K562 (cell line): Measurements from ENCODE around the gene ATP5F1D. TPM values are rescaled to one million over a fixed set of nuclear protein-coding genes. Genes with fewer than 3 reads are reported as not detected.
A peak's percentile ranks its signal among the peaks of the same experiment; 100 is the strongest.

ENCODE experiments used
- BACH1 ChIP-seq: fragments of 200-800 bp; sonication (Bioruptor generic); IDR thresholded peaks from 2 replicates; pipeline ENCODE4 v1.6.1; 2016; ENCODE audit warnings: missing genetic modification characterization, missing compliant biosample characterization
- CBFB ChIP-seq: sonication (generic); formaldehyde crosslinking; IDR thresholded peaks from 2 replicates; pipeline ENCODE4 v1.4.0; 2020; ENCODE audit warnings: mild to moderate bottlenecking, missing genetic modification reagents
- CREB3L1 ChIP-seq: fragments of 450-650 bp; IDR thresholded peaks from 2 replicates; pipeline ENCODE4 v1.6.1; 2014; ENCODE audit warnings: low read depth, mild to moderate bottlenecking, moderate library complexity, borderline replicate concordance
- CSDE1 ChIP-seq, 2 experiments: fragments of 450-650 bp; IDR thresholded peaks; 2 replicates each; pipeline ENCODE4 v1.6.1; 2016; ENCODE audit warnings: mild to moderate bottlenecking in 1 of 2
- CXXC5 ChIP-seq: fragments of 250-450 bp; sonication (Bioruptor Pico); IDR thresholded peaks from 2 replicates; pipeline ENCODE4 v1.8.0; 2022; ENCODE audit warnings: inconsistent platforms, mild to moderate bottlenecking, moderate library complexity
- EWSR1 ChIP-seq: fragments of 450-650 bp; IDR thresholded peaks from 2 replicates; pipeline ENCODE4 v1.6.1; 2018; ENCODE audit warnings: borderline replicate concordance, mild to moderate bottlenecking, low read depth, moderate library complexity; ENCODE audit not compliant: partially characterized antibody
- HNRNPK ChIP-seq: fragments of 200-400 bp; formaldehyde crosslinking; IDR thresholded peaks from one replicate; pipeline ENCODE4 v1.6.1; 2018; ENCODE audit warnings: mild to moderate bottlenecking, low read depth, low read length; ENCODE audit not compliant: poor library complexity, severe bottlenecking
- MAFG ChIP-seq: fragments of 450-650 bp; conservative IDR thresholded peaks from 2 replicates; pipeline ENCODE4 v1.6.1; 2016; ENCODE audit warnings: missing genetic modification characterization, missing compliant biosample characterization
- MTF1 ChIP-seq: fragments of 250-450 bp; sonication (Bioruptor Pico); IDR thresholded peaks from 2 replicates; pipeline ENCODE4 v1.9.0; 2021; ENCODE audit warnings: moderate library complexity, mild to moderate bottlenecking, inconsistent platforms, borderline replicate concordance
- OTX1 ChIP-seq: fragments of 450-650 bp; formaldehyde crosslinking; IDR thresholded peaks from 2 replicates; pipeline ENCODE4 v1.4.0; 2022; ENCODE audit warnings: mild to moderate bottlenecking
- PCBP1 ChIP-seq: fragments of 200-400 bp; formaldehyde crosslinking; IDR thresholded peaks from 2 replicates; pipeline ENCODE4 v1.6.1; 2018; ENCODE audit warnings: mild to moderate bottlenecking, low read depth, low read length; ENCODE audit not compliant: poor library complexity, severe bottlenecking
- PHTF2 ChIP-seq: fragments of 250-450 bp; sonication (Bioruptor Pico); IDR thresholded peaks from 2 replicates; pipeline ENCODE4 v1.5.0; 2021; ENCODE audit warnings: mild to moderate bottlenecking
- POLR2AphosphoS5 ChIP-seq: IDR thresholded peaks from 2 replicates; pipeline ENCODE4 v1.6.1; 2011; ENCODE audit warnings: mild to moderate bottlenecking, low read depth, low read length, moderate library complexity; ENCODE audit not compliant: control insufficient read depth, insufficient read depth
- POU5F1 ChIP-seq: fragments of 150-350 bp; IDR thresholded peaks from 2 replicates; pipeline ENCODE4 v1.6.1; 2014; ENCODE audit warnings: borderline replicate concordance, low read length, low read depth, mild to moderate bottlenecking; ENCODE audit not compliant: partially characterized antibody
- RFX5 ChIP-seq: IDR thresholded peaks from 2 replicates; pipeline ENCODE4 v1.6.1; 2011; ENCODE audit warnings: low read depth, mild to moderate bottlenecking, improper control_type of control experiment, low read length
- YBX1 ChIP-seq: fragments of 450-650 bp; IDR thresholded peaks from 2 replicates; pipeline ENCODE4 v1.7.1; 2016; ENCODE audit warnings: mild to moderate bottlenecking
- ZNF184 ChIP-seq: sonication (generic); formaldehyde crosslinking; IDR thresholded peaks from 2 replicates; pipeline ENCODE4 v1.5.0; 2020; ENCODE audit warnings: missing genetic modification reagents
- ZNF384 ChIP-seq: IDR thresholded peaks from 2 replicates; pipeline ENCODE4 v1.6.1; 2012; ENCODE audit warnings: low read depth, low read length, improper control_type of control experiment
- ZNF408 ChIP-seq: fragments of 250-450 bp; sonication (Bioruptor Pico); IDR thresholded peaks from 2 replicates; pipeline ENCODE4 v1.4.0; 2020; ENCODE audit warnings: low read depth, mild to moderate bottlenecking, moderate library complexity
- ZNF445 ChIP-seq: fragments of 250-450 bp; sonication (Bioruptor Pico); IDR thresholded peaks from 2 replicates; pipeline ENCODE4 v1.4.0; 2020; ENCODE audit warnings: low read depth, mild to moderate bottlenecking, moderate library complexity
- polyA plus RNA-seq, 8 experiments: library from polyadenylated mRNA; depleted of rRNA in 4 of 8; stranded (reverse) in 5 of 8; unstranded in 3 of 8; fragments of >200 nt; fragmentation: Nextera tagmentation in 2 of 8; fragmentation: Illumina TruSeq in 1 of 8; extraction: Ambion mirVana in 2 of 8; extraction: Trizol in 1 of 8; gene quantifications; 2 replicates each; pipeline versions ENCODE4 v1.2.1 to v1.2.3, GENCODE V29; 2011 to 2014; ENCODE audit warnings: inconsistent platforms in 1 of 8, missing spikeins in 1 of 8
- total RNA-seq, 7 experiments: library from RNA; depleted of rRNA in 6 of 7; stranded (reverse); fragments of >200 nt in 6 of 7; fragmentation: Illumina TruSeq in 2 of 7; extraction: Trizol in 2 of 7; gene quantifications; 2 replicates each; pipeline versions ENCODE4 v1.2.1 to v1.2.3, GENCODE V29; 2011 to 2021; ENCODE audit warnings: low replicate concordance in 1 of 7
- TF ChIP-seq, protein P1 (sequence below), 2 experiments: fragments of 450-650 bp; IDR thresholded peaks; 2 replicates each; pipeline ENCODE4 v1.6.1; 2018; ENCODE audit warnings: mild to moderate bottlenecking in 2 of 2, low read depth in 1 of 2; ENCODE audit not compliant: partially characterized antibody in 2 of 2
- TF ChIP-seq, protein P2 (sequence below): fragments of 200-800 bp; sonication (Bioruptor generic); IDR thresholded peaks from 2 replicates; pipeline ENCODE4 v1.6.1; 2017; ENCODE audit warnings: missing genetic modification characterization, missing compliant biosample characterization

Gene ATP5F1D
- total and polyA plus RNA-seq, 9 of the 15 experiments (the other 6 are each of a cell fraction or from before 2014, with no cell fraction given): 3.9 to 409 (median 36.8) TPM

- TF ChIP-seq, protein P1, sequence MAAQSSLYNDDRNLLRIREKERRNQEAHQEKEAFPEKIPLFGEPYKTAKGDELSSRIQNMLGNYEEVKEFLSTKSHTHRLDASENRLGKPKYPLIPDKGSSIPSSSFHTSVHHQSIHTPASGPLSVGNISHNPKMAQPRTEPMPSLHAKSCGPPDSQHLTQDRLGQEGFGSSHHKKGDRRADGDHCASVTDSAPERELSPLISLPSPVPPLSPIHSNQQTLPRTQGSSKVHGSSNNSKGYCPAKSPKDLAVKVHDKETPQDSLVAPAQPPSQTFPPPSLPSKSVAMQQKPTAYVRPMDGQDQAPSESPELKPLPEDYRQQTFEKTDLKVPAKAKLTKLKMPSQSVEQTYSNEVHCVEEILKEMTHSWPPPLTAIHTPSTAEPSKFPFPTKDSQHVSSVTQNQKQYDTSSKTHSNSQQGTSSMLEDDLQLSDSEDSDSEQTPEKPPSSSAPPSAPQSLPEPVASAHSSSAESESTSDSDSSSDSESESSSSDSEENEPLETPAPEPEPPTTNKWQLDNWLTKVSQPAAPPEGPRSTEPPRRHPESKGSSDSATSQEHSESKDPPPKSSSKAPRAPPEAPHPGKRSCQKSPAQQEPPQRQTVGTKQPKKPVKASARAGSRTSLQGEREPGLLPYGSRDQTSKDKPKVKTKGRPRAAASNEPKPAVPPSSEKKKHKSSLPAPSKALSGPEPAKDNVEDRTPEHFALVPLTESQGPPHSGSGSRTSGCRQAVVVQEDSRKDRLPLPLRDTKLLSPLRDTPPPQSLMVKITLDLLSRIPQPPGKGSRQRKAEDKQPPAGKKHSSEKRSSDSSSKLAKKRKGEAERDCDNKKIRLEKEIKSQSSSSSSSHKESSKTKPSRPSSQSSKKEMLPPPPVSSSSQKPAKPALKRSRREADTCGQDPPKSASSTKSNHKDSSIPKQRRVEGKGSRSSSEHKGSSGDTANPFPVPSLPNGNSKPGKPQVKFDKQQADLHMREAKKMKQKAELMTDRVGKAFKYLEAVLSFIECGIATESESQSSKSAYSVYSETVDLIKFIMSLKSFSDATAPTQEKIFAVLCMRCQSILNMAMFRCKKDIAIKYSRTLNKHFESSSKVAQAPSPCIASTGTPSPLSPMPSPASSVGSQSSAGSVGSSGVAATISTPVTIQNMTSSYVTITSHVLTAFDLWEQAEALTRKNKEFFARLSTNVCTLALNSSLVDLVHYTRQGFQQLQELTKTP (IDR thresholded peaks at IDR 0.05; ENCODE audit: low read depth in 1 of 2, partially characterized antibody in 2 of 2): peak in 1 of 2 experiments; percentile 46
- TF ChIP-seq PHTF2 (CRISPR knock-in tag) (no peak), MAFG (tag) (no peak), ZNF384 (no peak; the same call in 1 of the 2 replicates), POLR2AphosphoS5 (peak; percentile 66), POU5F1 (no peak), OTX1 (CRISPR knock-in tag) (no peak), ZNF184 (CRISPR knock-in tag) (no peak), CXXC5 (CRISPR knock-in tag) (peak; percentile 74), MTF1 (CRISPR knock-in tag) (no peak), CBFB (no peak), YBX1 (no peak), ZNF445 (no peak), CSDE1 (IDR thresholded peaks at IDR 0.05) (no peak), RFX5 (no peak; the same call in 1 of the 2 replicates), EWSR1 (no peak), BACH1 (no peak), HNRNPK (no peak), ZNF408 (CRISPR knock-in tag) (no peak), CREB3L1 (peak; percentile 83), PCBP1 (peak; percentile 54)
- TF ChIP-seq, protein P2, sequence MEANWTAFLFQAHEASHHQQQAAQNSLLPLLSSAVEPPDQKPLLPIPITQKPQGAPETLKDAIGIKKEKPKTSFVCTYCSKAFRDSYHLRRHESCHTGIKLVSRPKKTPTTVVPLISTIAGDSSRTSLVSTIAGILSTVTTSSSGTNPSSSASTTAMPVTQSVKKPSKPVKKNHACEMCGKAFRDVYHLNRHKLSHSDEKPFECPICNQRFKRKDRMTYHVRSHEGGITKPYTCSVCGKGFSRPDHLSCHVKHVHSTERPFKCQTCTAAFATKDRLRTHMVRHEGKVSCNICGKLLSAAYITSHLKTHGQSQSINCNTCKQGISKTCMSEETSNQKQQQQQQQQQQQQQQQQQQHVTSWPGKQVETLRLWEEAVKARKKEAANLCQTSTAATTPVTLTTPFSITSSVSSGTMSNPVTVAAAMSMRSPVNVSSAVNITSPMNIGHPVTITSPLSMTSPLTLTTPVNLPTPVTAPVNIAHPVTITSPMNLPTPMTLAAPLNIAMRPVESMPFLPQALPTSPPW: peak; percentile 89
Observed at GRCh38 chr19:1269478-1270212, 28.1 kb downstream of the ATP5F1D start (continued).
